AG10803 (cell line): ENCODE data around the gene TADA2A.

Experiments
- DNase-seq: peaks from one replicate; pipeline ENCODE4 v3.0.0; 2010; ENCODE audit warnings: low read depth
- H3K4me3 ChIP-seq: 2 replicates; pipeline ENCODE4 v1.5.1; 2011; ENCODE audit warnings: mild to moderate bottlenecking, low read length, control low read depth
- TF ChIP-seq, protein P1 (sequence below): conservative IDR thresholded peaks from 2 replicates; pipeline ENCODE4 v1.5.1; 2011; ENCODE audit warnings: mild to moderate bottlenecking, low read length, control low read depth, inconsistent platforms

The TADA2A gene

DNA sequence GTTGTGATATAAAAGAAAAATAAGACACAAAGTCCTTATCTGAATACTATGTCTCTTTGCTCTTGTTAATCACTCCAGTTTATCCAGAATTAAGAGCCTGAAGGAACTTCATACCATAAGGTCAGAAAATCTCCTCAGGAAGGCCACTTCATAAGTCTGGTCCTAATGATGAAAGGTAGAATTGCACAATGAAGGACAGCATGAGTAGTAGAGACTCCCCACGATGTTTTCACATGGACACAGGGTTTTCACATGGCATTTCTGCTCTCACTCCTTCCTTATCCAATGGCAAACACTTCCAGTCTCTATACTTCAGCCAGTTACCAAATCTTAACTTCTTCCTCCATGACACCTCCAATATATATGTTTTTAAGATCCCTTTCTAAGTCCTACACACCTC, 41.1 kb upstream of the TADA2A start:
- TF ChIP-seq, protein P1, sequence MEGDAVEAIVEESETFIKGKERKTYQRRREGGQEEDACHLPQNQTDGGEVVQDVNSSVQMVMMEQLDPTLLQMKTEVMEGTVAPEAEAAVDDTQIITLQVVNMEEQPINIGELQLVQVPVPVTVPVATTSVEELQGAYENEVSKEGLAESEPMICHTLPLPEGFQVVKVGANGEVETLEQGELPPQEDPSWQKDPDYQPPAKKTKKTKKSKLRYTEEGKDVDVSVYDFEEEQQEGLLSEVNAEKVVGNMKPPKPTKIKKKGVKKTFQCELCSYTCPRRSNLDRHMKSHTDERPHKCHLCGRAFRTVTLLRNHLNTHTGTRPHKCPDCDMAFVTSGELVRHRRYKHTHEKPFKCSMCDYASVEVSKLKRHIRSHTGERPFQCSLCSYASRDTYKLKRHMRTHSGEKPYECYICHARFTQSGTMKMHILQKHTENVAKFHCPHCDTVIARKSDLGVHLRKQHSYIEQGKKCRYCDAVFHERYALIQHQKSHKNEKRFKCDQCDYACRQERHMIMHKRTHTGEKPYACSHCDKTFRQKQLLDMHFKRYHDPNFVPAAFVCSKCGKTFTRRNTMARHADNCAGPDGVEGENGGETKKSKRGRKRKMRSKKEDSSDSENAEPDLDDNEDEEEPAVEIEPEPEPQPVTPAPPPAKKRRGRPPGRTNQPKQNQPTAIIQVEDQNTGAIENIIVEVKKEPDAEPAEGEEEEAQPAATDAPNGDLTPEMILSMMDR = no peak
- no peak for DNase-seq

DNA sequence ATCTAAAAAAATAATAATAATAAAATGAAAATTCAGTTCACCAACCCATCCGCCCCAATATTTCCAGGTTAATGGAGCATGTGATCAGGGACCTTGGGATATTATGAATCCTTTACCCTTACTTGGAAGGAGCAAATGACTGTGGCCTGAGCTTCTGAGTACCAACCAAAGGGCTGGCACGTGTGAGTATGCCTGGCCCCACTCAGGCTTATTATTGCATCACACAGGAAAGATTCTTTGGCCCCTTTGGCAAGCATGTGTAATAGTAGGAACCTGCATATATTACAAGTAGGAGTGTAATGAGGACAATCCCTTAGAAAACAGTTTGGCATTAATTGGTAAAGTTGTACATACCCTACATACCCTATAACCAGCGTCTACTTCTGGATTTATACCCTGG, 38.1 kb upstream of the TADA2A start:
- H3K4me3 ChIP-seq = no peak overlapping the region
- TF ChIP-seq, protein P1 = no peak
- DNase-seq = peak; percentile 60

More for the DNA sequence above, 41.1 kb upstream of the TADA2A start:
- H3K4me3 ChIP-seq = no peak overlapping the region

DNA sequence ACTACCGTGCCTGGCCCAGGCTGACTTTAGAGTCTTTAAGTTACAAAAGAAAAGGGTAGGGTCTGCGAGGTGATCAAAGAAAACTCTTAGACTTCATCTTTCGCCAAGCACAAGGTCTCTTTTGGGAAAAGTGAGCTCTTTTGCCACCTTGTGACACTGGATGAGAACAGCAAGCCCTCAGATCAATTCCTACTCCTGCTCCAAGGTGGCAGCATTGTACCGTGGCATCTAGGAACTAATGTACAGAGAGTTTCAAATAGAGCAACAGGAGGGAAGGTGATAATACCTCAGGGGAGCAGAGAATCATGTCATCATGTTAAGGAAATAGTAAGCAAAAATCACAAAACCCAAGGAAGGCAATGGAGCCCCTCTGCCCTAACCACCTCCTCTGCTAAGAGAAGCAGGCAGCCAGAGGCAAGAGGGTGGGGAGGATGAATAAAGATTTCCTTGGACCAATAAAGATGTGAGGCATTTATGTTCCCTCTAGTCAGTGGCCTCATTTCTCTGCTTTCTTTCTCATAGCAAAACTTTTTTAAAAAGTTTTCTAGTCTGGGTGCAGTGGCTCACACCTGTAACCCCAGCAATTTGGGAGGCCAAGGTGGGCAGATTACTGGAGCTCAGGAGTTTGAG, 33.0 kb upstream of the TADA2A start:
- TF ChIP-seq, protein P1 = peak; percentile 100
- peak; percentile 77 for DNase-seq
- H3K4me3 ChIP-seq = no peak overlapping the region

DNA sequence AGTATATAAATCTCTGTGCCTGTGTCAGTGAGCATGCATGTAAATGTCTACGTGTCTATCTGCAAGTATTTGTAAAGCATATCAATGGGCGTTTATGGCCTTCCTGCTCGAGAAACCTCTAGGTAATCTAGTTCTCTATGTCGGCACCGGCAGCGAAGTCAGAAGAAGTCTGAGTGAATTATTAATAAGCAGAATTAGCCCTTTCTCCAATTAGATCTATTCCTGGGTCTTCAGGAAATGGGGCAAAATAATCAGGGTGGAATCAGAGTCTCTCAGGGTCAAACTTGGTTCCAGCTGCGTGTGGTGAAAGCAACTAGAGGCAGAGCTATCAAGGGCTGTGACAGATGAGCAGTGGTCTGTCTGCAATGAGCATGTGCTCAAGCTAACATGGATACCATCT, 31.0 kb upstream of the TADA2A start, which contains the start of gene C17orf78:
TSS of gene C17orf78 (plus strand) at position 280 of the 400 bp plus-strand sequence. CDS start at position 388, 108 bp downstream.
- no peak for DNase-seq
- H3K4me3 ChIP-seq = no peak within 1 kb of the TSS
- TF ChIP-seq, protein P1 = no peak

DNA sequence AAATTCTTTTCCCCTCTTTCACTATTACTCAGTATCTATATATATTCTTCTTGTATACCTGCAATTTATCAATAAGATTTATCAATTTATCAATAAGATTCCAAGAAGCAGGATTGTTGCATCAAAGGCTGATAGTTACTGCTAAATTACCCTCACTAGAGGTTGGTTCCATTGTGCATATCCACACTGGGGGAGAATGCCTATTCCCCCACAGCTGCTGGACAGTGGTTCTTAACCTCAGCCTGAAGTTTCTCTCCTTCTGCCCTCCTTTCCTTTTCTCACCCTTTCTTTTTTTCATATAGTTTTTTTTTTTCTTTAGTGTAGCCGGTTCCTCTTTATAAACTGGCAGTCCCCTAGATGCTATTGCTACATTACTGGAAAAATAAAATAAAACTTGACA, 24.6 kb upstream of the TADA2A start:
- no peak for DNase-seq
- TF ChIP-seq, protein P1 = no peak
- no peak overlapping the region for H3K4me3 ChIP-seq

DNA sequence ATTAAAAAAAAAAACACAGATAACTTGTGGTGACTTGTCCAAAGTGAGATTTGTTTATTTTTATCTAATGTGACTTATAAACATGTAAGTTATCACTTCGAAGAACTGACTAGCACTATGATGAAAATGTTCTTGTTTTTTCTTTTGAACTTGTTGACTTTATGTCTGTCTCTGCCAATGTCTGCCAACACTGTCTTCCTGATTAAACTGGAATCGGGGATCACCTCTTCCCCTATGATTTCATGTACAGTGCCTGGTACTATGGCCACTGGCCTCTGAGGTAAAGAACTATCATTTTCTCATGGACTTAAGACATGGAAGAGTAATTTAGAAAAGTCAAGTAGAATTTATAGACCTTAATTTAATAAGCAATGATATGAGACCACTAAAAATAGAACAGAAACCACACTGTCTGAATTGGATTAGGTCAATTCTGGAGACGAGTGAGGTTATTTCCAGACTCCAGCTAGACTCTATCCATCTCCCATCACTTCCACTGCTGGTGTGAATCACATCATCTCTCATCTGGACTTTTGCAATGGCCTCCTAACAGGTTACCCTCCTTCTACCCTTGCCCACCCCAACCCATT, 22.0 kb upstream of the TADA2A start:
- TF ChIP-seq, protein P1 = no peak
- no peak overlapping the region for H3K4me3 ChIP-seq
- DNase-seq = no peak

DNA sequence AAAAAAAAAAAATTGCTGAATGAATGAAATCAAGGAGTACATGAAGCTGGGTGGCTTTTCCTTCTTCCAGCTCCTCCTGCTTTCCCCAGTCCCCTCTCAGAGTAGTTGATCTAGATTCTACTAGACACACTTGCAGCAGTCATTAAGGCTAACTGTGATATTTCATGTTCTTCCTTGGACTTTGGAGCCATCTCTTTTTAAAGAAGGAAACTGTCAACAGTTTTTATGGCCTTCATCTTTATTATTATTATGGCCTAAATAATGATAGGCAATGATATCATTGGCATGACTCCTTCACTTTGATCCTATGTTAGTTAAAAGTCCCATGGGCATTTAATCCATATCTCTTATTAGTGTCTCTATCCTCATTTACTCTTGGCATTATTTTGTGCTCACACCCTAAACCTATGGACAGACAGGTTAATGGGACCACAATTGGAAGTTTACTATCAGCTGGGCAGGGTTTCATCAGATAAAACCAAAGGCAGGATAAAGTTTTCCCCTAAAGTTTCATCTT, 21.2 kb upstream of the TADA2A start:
- no peak overlapping the region for H3K4me3 ChIP-seq
- TF ChIP-seq, protein P1 = no peak
- DNase-seq = no peak
